Mucosa of gallbladder (tissue), 1 donor: ENCODE data around the gene TTLL1. TPM values are rescaled to one million over a fixed set of nuclear protein-coding genes. Genes with fewer than 3 reads are reported as not detected.

Source experiments
- DNase-seq: peaks from one replicate; pipeline ENCODE4 v3.0.0-alpha.2; 2020; ENCODE audit warnings: low spot score
- total RNA-seq: library from RNA; stranded (reverse); gene quantifications from one replicate; pipeline ENCODE4 v1.2.1, GENCODE V29; 2021
- donor health status: DM: no; HTN: no; CAD: no.

Gene TTLL1
- total RNA-seq, 1 donor from 2014 or later, result 5.9 TPM

- DNase-seq, result no peak
Measured at GRCh38 chr22:42994276-42994916, 94.8 kb downstream of the TTLL1 start.

- DNase-seq, result no peak
Measured at GRCh38 chr22:42993651-42994275, 95.4 kb downstream of the TTLL1 start.

- DNase-seq, result no peak
Measured at GRCh38 chr22:42992886-42993479, 96.2 kb downstream of the TTLL1 start.

- no peak for DNase-seq
Measured at GRCh38 chr22:42992092-42992491, 97.1 kb downstream of the TTLL1 start.

GRCh38 chr22:42991010-42991651 is 98.1 kb downstream of the TTLL1 start:
- no peak for DNase-seq

- no peak for DNase-seq
Measured at GRCh38 chr22:42990131-42990838, 98.9 kb downstream of the TTLL1 start.

Other genes with a start within 250 kb of the TTLL1 start
- 49.8 TPM for gene ARFGAP3, start 232.1 kb downstream of the TTLL1 start, total RNA-seq
- gene PACSIN2, start 74.2 kb downstream of the TTLL1 start, total RNA-seq, result 182 TPM
- gene BIK, start 21.4 kb upstream of the TTLL1 start, total RNA-seq, result 19.0 TPM
- gene MCAT, start 54.0 kb upstream of the TTLL1 start, total RNA-seq, result 29.3 TPM
- 322 TPM for gene TSPO, start 62.2 kb upstream of the TTLL1 start, total RNA-seq
- 105 TPM for gene TTLL12, start 97.7 kb upstream of the TTLL1 start, total RNA-seq